ENCODE results near the gene OR56A4.
"Not testable (repeated sequence)": the region's sequence is repeated elsewhere in the genome, so short reads cannot be mapped to it uniquely, and the experiment has no call there.

The OR56A4 gene

GRCh38 chr11:5960704-5961320 lies 45.9 kb downstream of the OR56A4 start:
- DNase-seq = not testable (repeated sequence)

DNA sequence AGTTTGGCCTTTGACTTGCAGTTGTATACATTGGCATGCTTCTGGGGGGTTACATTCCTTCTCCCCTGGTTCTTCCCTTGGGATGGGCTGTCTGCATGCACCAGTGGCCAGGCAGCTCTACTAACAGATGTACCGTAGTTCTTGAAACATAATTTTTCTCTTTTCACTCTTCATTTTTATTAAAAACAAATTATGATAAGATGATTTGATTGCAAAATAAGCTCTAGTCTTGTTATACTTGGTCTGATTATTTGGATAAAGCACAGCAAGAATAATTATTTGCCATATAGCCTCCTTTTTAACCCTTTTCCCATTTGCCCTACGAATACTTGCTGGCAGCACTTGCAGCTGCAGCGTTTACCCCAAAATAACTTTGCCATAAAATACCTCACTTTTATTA lies 51.2 kb downstream of the OR56A4 start:
- DNase-seq = no peak
